Thyroid gland (tissue), 4 donors: Measurements from ENCODE around the gene EPPIN.

ENCODE experiments used
- POLR2A ChIP-seq, 2 donors: fragments of 450-650 bp; IDR thresholded peaks; one replicate each; pipeline ENCODE4 v1.6.1; 2017; ENCODE audit warnings: antibody characterized with exemption in 2 of 2, mild to moderate bottlenecking in 2 of 2, moderate library complexity in 1 of 2
- TF ChIP-seq, protein P1 (sequence below), 6 experiments: fragments of 200-600 bp in 3 of 6; fragments of 450-650 bp in 3 of 6; sonication (generic) in 3 of 6; IDR thresholded peaks; one replicate each; pipeline ENCODE4 v1.5.1; 2016 to 2019; ENCODE audit warnings: antibody characterized with exemption in 6 of 6, mild to moderate bottlenecking in 2 of 6, inconsistent platforms in 1 of 6, moderate library complexity in 1 of 6

DNA sequence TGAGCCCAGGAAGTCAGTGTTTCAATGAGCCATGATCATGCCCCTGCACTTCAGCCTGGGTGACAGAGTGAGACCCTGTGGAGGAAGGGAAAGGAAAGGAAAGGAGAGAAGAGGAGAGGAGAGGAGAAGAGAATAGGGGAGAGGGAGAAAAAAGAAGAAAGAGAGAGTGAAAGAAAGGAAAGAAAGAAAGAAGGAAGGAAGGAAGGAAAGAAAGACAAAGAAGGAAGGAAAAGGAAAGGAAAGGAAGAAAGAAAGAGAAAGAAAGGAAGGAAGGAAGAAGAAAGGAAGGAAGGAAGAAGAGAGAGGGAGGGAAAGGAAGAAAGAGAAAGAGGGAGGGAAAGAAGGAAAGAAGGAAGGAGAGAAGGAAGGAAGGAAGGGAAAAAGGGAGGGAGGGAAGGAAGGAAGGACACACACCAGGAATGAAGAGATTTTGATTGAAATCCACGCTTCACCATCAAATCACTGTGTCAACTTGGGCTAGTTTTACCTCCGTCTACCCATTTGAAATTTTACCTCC is 17.6 kb upstream of the EPPIN start:
- TF ChIP-seq, protein P1, sequence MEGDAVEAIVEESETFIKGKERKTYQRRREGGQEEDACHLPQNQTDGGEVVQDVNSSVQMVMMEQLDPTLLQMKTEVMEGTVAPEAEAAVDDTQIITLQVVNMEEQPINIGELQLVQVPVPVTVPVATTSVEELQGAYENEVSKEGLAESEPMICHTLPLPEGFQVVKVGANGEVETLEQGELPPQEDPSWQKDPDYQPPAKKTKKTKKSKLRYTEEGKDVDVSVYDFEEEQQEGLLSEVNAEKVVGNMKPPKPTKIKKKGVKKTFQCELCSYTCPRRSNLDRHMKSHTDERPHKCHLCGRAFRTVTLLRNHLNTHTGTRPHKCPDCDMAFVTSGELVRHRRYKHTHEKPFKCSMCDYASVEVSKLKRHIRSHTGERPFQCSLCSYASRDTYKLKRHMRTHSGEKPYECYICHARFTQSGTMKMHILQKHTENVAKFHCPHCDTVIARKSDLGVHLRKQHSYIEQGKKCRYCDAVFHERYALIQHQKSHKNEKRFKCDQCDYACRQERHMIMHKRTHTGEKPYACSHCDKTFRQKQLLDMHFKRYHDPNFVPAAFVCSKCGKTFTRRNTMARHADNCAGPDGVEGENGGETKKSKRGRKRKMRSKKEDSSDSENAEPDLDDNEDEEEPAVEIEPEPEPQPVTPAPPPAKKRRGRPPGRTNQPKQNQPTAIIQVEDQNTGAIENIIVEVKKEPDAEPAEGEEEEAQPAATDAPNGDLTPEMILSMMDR (IDR thresholded peaks at IDR 0.05), result no peak
- TF ChIP-seq POLR2A (IDR thresholded peaks at IDR 0.05), result no peak
